Measurements from ENCODE around the gene CHST5. TPM values are rescaled to one million over a fixed set of nuclear protein-coding genes. Genes with fewer than 3 reads are reported as not detected.

The CHST5 gene
- total and polyA plus RNA-seq, 8 donors: 0.09 to 1.6 (median 0.65) TPM

- Histone ChIP-seq H3K4me3 (no peak overlapping the region), H3K4me1 (peaks cover 0 to 36% of the 10 kb centered on the region in 2 donors), H3K36me3 (peaks cover 0 to 100% of the 10 kb centered on the region in 2 donors), H3K9me3 (no peaks in the 10 kb centered on the region), H3K27ac (no peak overlapping the region), H3K27me3 (no peaks in the 10 kb centered on the region)
- intact Hi-C loops (cut with DNase I): no loop called here
- ATAC-seq: no peak
- DNase-seq: no peak
- TF ChIP-seq CTCF (IDR thresholded peaks at IDR 0.05): no peak
Measured at GRCh38 chr16:75576384-75576811, 40.5 kb upstream of the CHST5 start.

DNA sequence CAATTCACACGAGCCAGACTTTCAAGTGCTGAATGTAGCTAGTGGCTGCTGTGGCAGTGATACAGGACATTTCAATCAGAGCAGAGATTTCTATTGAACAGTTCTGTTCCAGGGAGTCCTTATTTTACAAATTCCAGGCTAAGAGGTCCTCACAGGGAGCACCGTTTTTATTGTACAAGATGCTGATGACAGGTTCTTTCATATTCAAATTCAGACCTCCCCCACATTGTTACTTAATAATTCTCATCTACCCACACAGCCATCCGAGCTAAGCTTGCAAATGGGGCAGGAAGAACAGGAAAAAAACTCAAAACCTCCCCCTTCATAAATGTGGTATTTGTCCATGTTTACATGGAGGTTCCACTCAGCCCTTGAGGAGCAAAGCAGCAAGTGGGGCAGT, 40.0 kb upstream of the CHST5 start:
- Histone ChIP-seq H3K36me3 (peaks cover 0 to 100% of the 10 kb centered on the region in 2 donors), H3K4me3 (no peak overlapping the region), H3K27ac (no peak overlapping the region), H3K4me1 (peaks cover 0 to 40% of the 10 kb centered on the region in 2 donors), H3K9me3 (no peaks in the 10 kb centered on the region), H3K27me3 (no peaks in the 10 kb centered on the region)
- DNase-seq (no peak), ATAC-seq (no peak)
- intact Hi-C loops (cut with DNase I): no loop called here
- no peak for TF ChIP-seq CTCF (IDR thresholded peaks at IDR 0.05)

DNA sequence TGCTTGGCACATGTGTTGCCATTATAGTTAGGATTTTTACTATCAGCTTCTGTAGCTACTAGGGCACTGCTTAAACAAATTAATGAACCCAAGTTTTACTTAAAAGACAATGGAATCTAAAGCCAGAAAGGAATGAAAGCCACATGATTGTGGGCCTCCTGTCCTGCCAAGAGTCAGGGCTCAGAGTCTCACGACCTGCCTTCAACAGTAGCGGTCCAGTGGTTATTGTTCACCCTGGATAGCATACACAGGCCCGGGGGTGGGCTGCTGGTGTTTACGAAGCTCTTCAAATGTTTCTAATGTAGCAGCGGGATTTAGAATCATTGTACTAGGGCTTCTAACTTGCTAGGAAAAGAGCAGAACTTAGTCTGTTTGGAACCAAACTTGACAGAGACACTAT, 38.0 kb upstream of the CHST5 start:
- Histone ChIP-seq H3K27me3 (no peaks in the 10 kb centered on the region), H3K9me3 (no peaks in the 10 kb centered on the region), H3K4me3 (no peak overlapping the region), H3K27ac (no peak overlapping the region), H3K36me3 (peaks cover 0 to 99% of the 10 kb centered on the region in 2 donors), H3K4me1 (peaks cover 3 to 60% of the 10 kb centered on the region in 2 donors)
- intact Hi-C loops (cut with DNase I): no loop called here
- no peak for TF ChIP-seq CTCF (IDR thresholded peaks at IDR 0.05)
- DNase-seq: no peak
- ATAC-seq: no peak

DNA sequence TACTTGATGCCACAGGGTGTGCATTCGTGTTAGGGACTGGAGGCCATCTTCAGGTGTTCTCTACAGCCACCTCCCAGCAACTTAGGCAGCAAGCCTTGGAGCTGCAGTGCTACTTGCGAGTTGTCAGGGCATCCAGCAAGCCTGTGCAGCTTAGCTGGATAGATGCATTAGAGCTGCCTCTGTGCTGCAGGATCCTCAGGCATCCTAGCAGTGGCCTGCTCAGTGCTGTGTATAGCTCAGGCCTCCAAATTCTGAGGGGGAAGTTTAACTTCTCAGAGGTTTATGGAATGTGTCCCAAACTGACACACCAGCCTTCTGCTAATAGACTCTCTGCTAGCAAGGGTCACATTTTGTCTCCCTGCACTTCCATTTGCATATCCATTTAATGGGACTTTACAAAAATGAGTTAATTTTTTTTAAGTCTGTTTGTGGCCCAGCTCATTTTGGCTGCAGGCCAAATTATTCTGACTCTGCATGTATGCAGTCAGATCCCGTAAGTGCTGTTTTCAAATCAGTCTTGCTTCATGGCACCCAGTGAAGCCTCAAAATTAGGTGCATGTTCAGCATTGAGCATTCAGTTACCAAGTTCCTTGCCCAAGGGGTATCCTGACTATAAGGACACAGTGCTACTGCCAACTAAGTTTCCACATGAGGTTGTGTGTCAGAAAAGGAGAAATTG, 37.1 kb upstream of the CHST5 start:
- intact Hi-C loops (cut with DNase I): no loop called here
- no peak for TF ChIP-seq CTCF (IDR thresholded peaks at IDR 0.05)
- ATAC-seq (no peak), DNase-seq (no peak)
- Histone ChIP-seq H3K27ac (peak overlapping the region in 1 of 2 donors; percentile 11), H3K4me1 (peaks cover 3 to 70% of the 10 kb centered on the region in 2 donors), H3K27me3 (no peaks in the 10 kb centered on the region), H3K9me3 (no peaks in the 10 kb centered on the region), H3K36me3 (peaks cover 0 to 99% of the 10 kb centered on the region in 2 donors), H3K4me3 (no peak overlapping the region)

DNA sequence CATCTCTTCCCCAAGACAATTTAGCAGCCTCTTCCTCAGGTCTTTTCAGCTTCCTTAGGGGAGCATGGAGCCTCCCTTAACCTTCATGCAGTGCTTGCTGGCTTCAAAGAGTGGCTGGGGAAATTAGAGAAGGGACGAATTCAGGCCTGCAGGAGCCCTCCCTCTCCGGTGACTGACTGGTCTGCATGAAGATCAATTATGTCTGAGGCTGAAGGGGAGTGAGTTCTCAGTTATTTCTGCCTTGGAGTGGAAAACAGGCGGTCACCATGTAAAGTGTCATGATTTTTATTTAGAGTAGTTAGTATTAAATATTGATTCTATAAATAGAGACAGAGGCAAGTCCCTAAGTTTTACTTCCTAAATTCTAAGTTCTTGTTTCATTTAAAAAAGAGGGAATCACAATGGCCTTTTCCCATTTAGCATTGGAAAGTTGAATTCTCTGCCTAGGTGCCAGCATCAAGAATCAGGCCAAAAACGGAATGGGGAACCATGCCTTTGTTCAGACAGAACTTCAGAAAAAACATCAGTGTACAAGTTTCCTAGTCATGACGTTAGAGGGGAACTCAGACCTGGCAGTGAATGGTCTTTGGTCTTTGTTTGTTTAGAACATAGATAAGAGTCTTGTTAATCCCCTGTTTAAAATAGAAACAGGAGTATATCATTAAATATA, 34.6 kb upstream of the CHST5 start:
- Histone ChIP-seq H3K36me3 (peaks cover 0 to 76% of the 10 kb centered on the region in 2 donors), H3K27me3 (no peaks in the 10 kb centered on the region), H3K4me3 (no peak overlapping the region), H3K4me1 (peaks cover 14 to 80% of the 10 kb centered on the region in 2 donors), H3K27ac (peak overlapping the region in 1 of 2 donors; percentile 51), H3K9me3 (no peaks in the 10 kb centered on the region)
- intact Hi-C loops (cut with DNase I): no loop called here
- TF ChIP-seq CTCF (IDR thresholded peaks at IDR 0.05): no peak
- ATAC-seq (no peak), DNase-seq (no peak)

All from left lung (tissue), 10 donors.